HFFc6 (cell line): ENCODE measurements around the gene NPEPL1. TPM values are rescaled to one million over a fixed set of nuclear protein-coding genes. Genes with fewer than 3 reads are reported as not detected.

ENCODE experiments used
- DNase-seq: peaks from one replicate; pipeline ENCODE4 v3.0.0-alpha.2; 2018
- H3K27ac Mint-ChIP-seq: 2 replicates; pipeline ENCODE4 v1.8.0; 2020; ENCODE audit warnings: mild to moderate bottlenecking, mixed read lengths
- H3K27me3 Mint-ChIP-seq: 2 replicates; pipeline ENCODE4 v1.8.0; 2021; ENCODE audit warnings: mild to moderate bottlenecking, moderate library complexity, mixed read lengths; ENCODE audit not compliant: insufficient read depth
- H3K36me3 Mint-ChIP-seq: 2 replicates; pipeline ENCODE4 v1.8.0; 2021; ENCODE audit warnings: low read depth, mixed read lengths
- H3K4me1 Mint-ChIP-seq: 2 replicates; pipeline ENCODE4 v1.8.0; 2020; ENCODE audit warnings: low read depth, mixed read lengths
- H3K4me3 Mint-ChIP-seq: 2 replicates; pipeline ENCODE4 v1.8.0; 2020; ENCODE audit warnings: mild to moderate bottlenecking, moderate library complexity, mixed read lengths
- H3K9me3 Mint-ChIP-seq: 2 replicates; pipeline ENCODE4 v1.8.0; 2020; ENCODE audit warnings: mild to moderate bottlenecking, mixed read lengths
- total RNA-seq, 6 experiments: library from RNA; stranded (reverse); fragmentation: NEBNext Ultra II Directional; extraction: Animal tissue kit (Norgen Biotek cat#: 25700); gene quantifications; 2 replicates in 1 of 6; 3 replicates in 5 of 6; pipeline ENCODE4 v1.2.3, GENCODE V29; 2021
- TF ChIP-seq, protein P1 (sequence below): fragments of 200-600 bp; sonication (generic); IDR thresholded peaks from 2 replicates; pipeline ENCODE4 v1.5.0; 2021; ENCODE audit warnings: antibody characterized with exemption, mild to moderate bottlenecking

Gene NPEPL1
- total RNA-seq, 6 experiments from 2014 or later, result 12.0 to 17.8 (median 12.6) TPM

- peaks cover 16% of the 10 kb centered on the region for H3K4me1 Mint-ChIP-seq
- no peaks in the 10 kb centered on the region for H3K9me3 Mint-ChIP-seq
- peak overlapping the region; percentile 54; the same call in 1 of the 2 replicates for H3K27ac Mint-ChIP-seq
- TF ChIP-seq, protein P1, sequence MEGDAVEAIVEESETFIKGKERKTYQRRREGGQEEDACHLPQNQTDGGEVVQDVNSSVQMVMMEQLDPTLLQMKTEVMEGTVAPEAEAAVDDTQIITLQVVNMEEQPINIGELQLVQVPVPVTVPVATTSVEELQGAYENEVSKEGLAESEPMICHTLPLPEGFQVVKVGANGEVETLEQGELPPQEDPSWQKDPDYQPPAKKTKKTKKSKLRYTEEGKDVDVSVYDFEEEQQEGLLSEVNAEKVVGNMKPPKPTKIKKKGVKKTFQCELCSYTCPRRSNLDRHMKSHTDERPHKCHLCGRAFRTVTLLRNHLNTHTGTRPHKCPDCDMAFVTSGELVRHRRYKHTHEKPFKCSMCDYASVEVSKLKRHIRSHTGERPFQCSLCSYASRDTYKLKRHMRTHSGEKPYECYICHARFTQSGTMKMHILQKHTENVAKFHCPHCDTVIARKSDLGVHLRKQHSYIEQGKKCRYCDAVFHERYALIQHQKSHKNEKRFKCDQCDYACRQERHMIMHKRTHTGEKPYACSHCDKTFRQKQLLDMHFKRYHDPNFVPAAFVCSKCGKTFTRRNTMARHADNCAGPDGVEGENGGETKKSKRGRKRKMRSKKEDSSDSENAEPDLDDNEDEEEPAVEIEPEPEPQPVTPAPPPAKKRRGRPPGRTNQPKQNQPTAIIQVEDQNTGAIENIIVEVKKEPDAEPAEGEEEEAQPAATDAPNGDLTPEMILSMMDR, result peak; percentile 20; the same call in 1 of the 2 replicates
- no peak for DNase-seq
- H3K4me3 Mint-ChIP-seq, result peak overlapping the region; percentile 76
- H3K27me3 Mint-ChIP-seq, result peaks cover 3% of the 10 kb centered on the region; the same call in 1 of the 2 replicates
- H3K36me3 Mint-ChIP-seq, result no peaks in the 10 kb centered on the region
These were observed 816 bp downstream of the NPEPL1 start for GRCh38 chr20:58693226-58694006.

GRCh38 chr20:58694241-58695083 lies 1.9 kb downstream of the NPEPL1 start:
- no peak for DNase-seq
- no peaks in the 10 kb centered on the region for H3K36me3 Mint-ChIP-seq
- H3K4me1 Mint-ChIP-seq, result peaks cover 11% of the 10 kb centered on the region
- TF ChIP-seq, protein P1, result no peak
- no peak overlapping the region for H3K4me3 Mint-ChIP-seq
- H3K27me3 Mint-ChIP-seq, result peaks cover 3% of the 10 kb centered on the region; the same call in 1 of the 2 replicates
- H3K9me3 Mint-ChIP-seq, result no peaks in the 10 kb centered on the region
- no peak overlapping the region for H3K27ac Mint-ChIP-seq

- Mint-ChIP-seq H3K27me3 (peaks cover 3% of the 10 kb centered on the region; the same call in 1 of the 2 replicates), H3K4me3 (no peak overlapping the region), H3K9me3 (no peaks in the 10 kb centered on the region), H3K36me3 (no peaks in the 10 kb centered on the region), H3K27ac (no peak overlapping the region), H3K4me1 (peaks cover 10% of the 10 kb centered on the region)
- TF ChIP-seq, protein P1, result no peak
- no peak for DNase-seq
These were observed 2.6 kb downstream of the NPEPL1 start for GRCh38 chr20:58695084-58695722.

- TF ChIP-seq, protein P1, result no peak
- no peak overlapping the region for H3K27ac Mint-ChIP-seq
These were observed 3.3 kb downstream of the NPEPL1 start for GRCh38 chr20:58695895-58696375.

GRCh38 chr20:58696411-58696961 lies 3.9 kb downstream of the NPEPL1 start:
- TF ChIP-seq, protein P1, result no peak
- H3K4me3 Mint-ChIP-seq, result no peak overlapping the region
- no peak overlapping the region for H3K27ac Mint-ChIP-seq
- no peaks in the 10 kb centered on the region for H3K9me3 Mint-ChIP-seq
- peaks cover 3% of the 10 kb centered on the region; the same call in 1 of the 2 replicates for H3K27me3 Mint-ChIP-seq
- no peak for DNase-seq
- H3K4me1 Mint-ChIP-seq, result no peaks in the 10 kb centered on the region; the same call in 1 of the 2 replicates
- H3K36me3 Mint-ChIP-seq, result no peaks in the 10 kb centered on the region

More at GRCh38 chr20:58695895-58696375, 3.3 kb downstream of the NPEPL1 start:
- Mint-ChIP-seq H3K4me3 (no peak overlapping the region), H3K9me3 (no peaks in the 10 kb centered on the region), H3K27me3 (peaks cover 3% of the 10 kb centered on the region; the same call in 1 of the 2 replicates), H3K4me1 (peaks cover 3% of the 10 kb centered on the region), H3K36me3 (no peaks in the 10 kb centered on the region)
- DNase-seq, result no peak
